B cell (primary cell): Measurements from ENCODE around the gene LSS. TPM values are rescaled to one million over a fixed set of nuclear protein-coding genes. Genes with fewer than 3 reads are reported as not detected.

ENCODE experiments used
- ATAC-seq: fragments of 200-7000 bp; cut with Tn5 transposase; one replicate; pipeline ENCODE4 v1.10.0; 2021; ENCODE audit warnings: low read depth, mild to moderate bottlenecking, moderate number of reproducible peaks, moderate library complexity
- CTCF ChIA-PET: fragments of 350-600 bp; sonication (Branson Sonifier 250); formaldehyde crosslinking; loops from one replicate; lab custom pipeline; 2021; ENCODE audit warnings: antibody characterized with exemption, inconsistent platforms; lab: Charles Lee
- POLR2A ChIA-PET: fragments of 350-600 bp; sonication (Branson Sonifier 250); formaldehyde crosslinking; loops from one replicate; lab custom pipeline; 2021; ENCODE audit warnings: antibody characterized with exemption; lab: Charles Lee
- DNase-seq: peaks from one replicate; pipeline ENCODE4 v3.0.0; 2013
- H2AFZ ChIP-seq: 2 replicates; pipeline ENCODE4 v1.6.1; 2012; ENCODE audit warnings: mild to moderate bottlenecking, low read depth, low read length; ENCODE audit not compliant: insufficient read depth, poor library complexity, severe bottlenecking
- H3K27ac ChIP-seq, 2 donors: 1 replicate in 1 of 2; 2 replicates in 1 of 2; pipeline ENCODE4 v1.5.1; 2012 to 2013; ENCODE audit warnings: low read length in 2 of 2, mild to moderate bottlenecking in 2 of 2, moderate library complexity in 1 of 2
- H3K27me3 ChIP-seq, 4 experiments: fragments of 200-600 bp in 1 of 4; sonication (generic) in 1 of 4; replicated peaks in 1 of 4; 1 replicate in 2 of 4; 2 replicates in 2 of 4; pipeline versions ENCODE4 v1.6.1 to v1.7.0; 2013 to 2016; ENCODE audit warnings: low read length in 3 of 4, mild to moderate bottlenecking in 2 of 4, mixed read lengths in 1 of 4, moderate library complexity in 1 of 4; ENCODE audit not compliant: insufficient read depth in 4 of 4, control insufficient read depth in 3 of 4; ENCODE audit errors: control extremely low read depth in 1 of 4
- H3K36me3 ChIP-seq, 2 experiments: replicated peaks in 1 of 2; 1 replicate in 1 of 2; 2 replicates in 1 of 2; pipeline versions ENCODE4 v1.6.1 to v1.7.1; 2013; ENCODE audit warnings: low read length in 1 of 2; ENCODE audit not compliant: insufficient read depth in 2 of 2, control insufficient read depth in 1 of 2; ENCODE audit errors: control extremely low read depth in 1 of 2, extremely low read depth in 1 of 2
- H3K4me1 ChIP-seq, 2 donors: fragments of 200-600 bp in 1 of 2; sonication (generic) in 1 of 2; 1 replicate in 1 of 2; 2 replicates in 1 of 2; pipeline versions ENCODE4 v1.5.1 to v1.6.1; 2013 to 2017; ENCODE audit warnings: low read length in 2 of 2; ENCODE audit not compliant: control insufficient read depth in 2 of 2, insufficient read depth in 2 of 2
- H3K4me2 ChIP-seq: replicated peaks from 2 replicates; pipeline ENCODE3; 2012; ENCODE audit warnings: mild to moderate bottlenecking, low read depth, low read length; ENCODE audit not compliant: poor library complexity, severe bottlenecking
- H3K4me3 ChIP-seq, 5 experiments: fragments of 200-600 bp in 1 of 5; sonication (generic) in 1 of 5; 1 replicate in 3 of 5; 2 replicates in 2 of 5; pipeline versions ENCODE4 v1.5.1 to v1.7.0; 2011 to 2016; ENCODE audit warnings: low read length in 4 of 5, mild to moderate bottlenecking in 4 of 5, low read depth in 2 of 5, control low read depth in 1 of 5, moderate library complexity in 1 of 5; ENCODE audit not compliant: insufficient read depth in 1 of 5; ENCODE audit errors: control extremely low read depth in 1 of 5, extremely low read depth in 1 of 5
- H3K79me2 ChIP-seq: fragments of 200-600 bp; sonication (generic); one replicate; pipeline ENCODE4 v1.6.0; 2016; ENCODE audit warnings: low read length; ENCODE audit not compliant: control insufficient read depth, insufficient read depth
- H3K9ac ChIP-seq: fragments of 200-600 bp; sonication (generic); 2 replicates; pipeline ENCODE4 v1.6.1; 2017; ENCODE audit warnings: mild to moderate bottlenecking, low read length, moderate library complexity
- H3K9me3 ChIP-seq, 3 donors: one replicate each; pipeline versions ENCODE4 v1.6.1 to v1.7.1; 2013; ENCODE audit warnings: low read length in 2 of 3; ENCODE audit not compliant: control insufficient read depth in 2 of 3, insufficient read depth in 1 of 3; ENCODE audit errors: control extremely low read depth in 1 of 3
- H4K20me1 ChIP-seq: 2 replicates; pipeline ENCODE4 v1.6.0; 2012; ENCODE audit warnings: mild to moderate bottlenecking, low read length; ENCODE audit not compliant: insufficient read depth, control insufficient read depth, poor library complexity, severe bottlenecking
- H3K27ac Mint-ChIP-seq: one replicate; pipeline ENCODE4 v1.8.0; 2021; ENCODE audit warnings: mixed read lengths
- H3K27me3 Mint-ChIP-seq: one replicate; pipeline ENCODE4 v1.8.0; 2021; ENCODE audit warnings: mixed read lengths
- H3K4me1 Mint-ChIP-seq: one replicate; pipeline ENCODE4 v1.8.0; 2021; ENCODE audit warnings: mixed read lengths
- H3K4me3 Mint-ChIP-seq: one replicate; pipeline ENCODE4 v1.8.0; 2021; ENCODE audit warnings: mixed read lengths
- H3K9me3 Mint-ChIP-seq: one replicate; pipeline ENCODE4 v1.8.0; 2022; ENCODE audit warnings: mixed read lengths; ENCODE audit not compliant: insufficient read depth
- CTCF ChIP-seq: fragments of 200-600 bp; IDR thresholded peaks from one replicate; pipeline ENCODE4 v1.8.0; 2022; ENCODE audit warnings: antibody characterized with exemption, mild to moderate bottlenecking
- EZH2 ChIP-seq: IDR thresholded peaks from 2 replicates; pipeline ENCODE4 v1.6.1; 2012; ENCODE audit warnings: borderline replicate concordance, low read depth, mild to moderate bottlenecking, moderate library complexity, low read length; ENCODE audit not compliant: insufficient read depth, poor library complexity, severe bottlenecking
- WGBS: methylation state at CpG from one replicate; pipeline ENCODE4 v1.1.5; 2013; ENCODE audit warnings: missing lambda C conversion rate; ENCODE audit not compliant: insufficient coverage; 5-methylcytosine and 5-hydroxymethylcytosine counted together
- intact Hi-C: fragments of 100-400 bp; cut with micrococcal nuclease; formaldehyde crosslinking; loops from one replicate; pipeline ENCODE4 v1.10.0; 2022
- polyA plus RNA-seq: library from polyadenylated mRNA; depleted of rRNA; stranded (reverse); fragments of >200 nt; gene quantifications from 2 replicates; pipeline ENCODE4 v1.2.3, GENCODE V29; 2012
- total RNA-seq, 2 donors: library from RNA; stranded (reverse); fragments of 120-200 nt in 1 of 2; gene quantifications; 1 replicate in 1 of 2; 2 replicates in 1 of 2; pipeline versions ENCODE4 v1.2.3 to v1.2.4, GENCODE V29; 2013 to 2022

Gene LSS
- total and polyA plus RNA-seq, 2 donors (not counting 1 experiment from before 2014, with no cell fraction given), result 30.2 to 58.1 TPM

- Histone ChIP-seq H3K4me2 (no peak overlapping the region), H3K4me3 (no peak overlapping the region), H3K79me2 (peaks cover 3% of the 10 kb centered on the region), H3K9me3 (peaks cover 0 to 6% (median 0%) of the 10 kb centered on the region in 3 donors), H3K27me3 (no peaks in the 10 kb centered on the region), H3K36me3 (no peaks in the 10 kb centered on the region), H3K4me1 (peaks cover 0 to 16% of the 10 kb centered on the region in 2 donors), H4K20me1 (no peaks in the 10 kb centered on the region), H3K27ac (no peak overlapping the region), H3K9ac (no peak overlapping the region), H2AFZ (no peak overlapping the region)
- Mint-ChIP-seq H3K27me3 (no peaks in the 10 kb centered on the region), H3K9me3 (peaks cover 4% of the 10 kb centered on the region), H3K27ac (no peak overlapping the region), H3K4me1 (peaks cover 9% of the 10 kb centered on the region), H3K4me3 (no peak overlapping the region)
- ChIA-PET POLR2A (no interaction called here), CTCF (no interaction called here)
- no peak for DNase-seq
- 93% methylated on average over 19 of the region's 19 CpGs for WGBS
- intact Hi-C loops, result no loop called here
- ATAC-seq, result no peak
- no peak for TF ChIP-seq EZH2
Measured at GRCh38 chr21:46181436-46181835, 47.1 kb downstream of the LSS start.

- DNase-seq, result no peak
- ATAC-seq, result no peak
- peaks cover 0 to 6% (median 0%) of the 10 kb centered on the region in 3 donors for H3K9me3 ChIP-seq
- intact Hi-C loops, result no loop called here
- Mint-ChIP-seq H3K4me3 (no peak overlapping the region), H3K27ac (no peak overlapping the region), H3K4me1 (peaks cover 9% of the 10 kb centered on the region), H3K9me3 (peaks cover 4% of the 10 kb centered on the region), H3K27me3 (no peaks in the 10 kb centered on the region)
- POLR2A ChIA-PET, result no interaction called here
- CTCF ChIA-PET, result no interaction called here
- no peaks in the 10 kb centered on the region for H3K36me3 ChIP-seq
- no peak overlapping the region for H3K27ac ChIP-seq
- H4K20me1 ChIP-seq, result no peaks in the 10 kb centered on the region
- H3K4me2 ChIP-seq, result no peak overlapping the region
- no peak overlapping the region for H3K4me3 ChIP-seq
- 95% methylated on average over 26 of the region's 26 CpGs for WGBS
- no peaks in the 10 kb centered on the region for H3K27me3 ChIP-seq
- H2AFZ ChIP-seq, result no peak overlapping the region
- no peak overlapping the region for H3K9ac ChIP-seq
- H3K4me1 ChIP-seq, result peaks cover 0 to 16% of the 10 kb centered on the region in 2 donors
- H3K79me2 ChIP-seq, result peaks cover 3% of the 10 kb centered on the region
- TF ChIP-seq CTCF (no peak), EZH2 (no peak)
Measured at GRCh38 chr21:46180778-46181391, 47.7 kb downstream of the LSS start.
